SK-N-MC (cell line): ENCODE results near the gene PYGB.

Experiments used
- EZH2 ChIP-seq: fragments of 200-600 bp; sonication (generic); IDR thresholded peaks from one replicate; pipeline ENCODE4 v1.6.1; 2017; ENCODE audit warnings: antibody characterized with exemption
- FOXP2 ChIP-seq: optimal IDR thresholded peaks from 2 replicates; pipeline ENCODE3; 2011; ENCODE audit warnings: mild to moderate bottlenecking, moderate library complexity; ENCODE audit not compliant: insufficient read depth; ENCODE audit errors: extremely low read length, control extremely low read depth
- POLR2AphosphoS5 ChIP-seq: IDR thresholded peaks from 2 replicates; pipeline ENCODE4 v1.6.1; 2012; ENCODE audit warnings: mild to moderate bottlenecking, low read depth, low read length, borderline replicate concordance

- TF ChIP-seq EZH2: no peak
- TF ChIP-seq POLR2AphosphoS5: no peak
- no peak for TF ChIP-seq FOXP2
These were observed 37.3 kb downstream of the PYGB start for GRCh38 chr20:25285091-25285647.
